ENCODE data around the gene CD300C.

GRCh38 chr17:74491626-74492025 lies 54.3 kb downstream of the CD300C start:
- TF ChIP-seq CTCF (IDR thresholded peaks at IDR 0.05) (no peak), POLR2A (IDR thresholded peaks at IDR 0.05) (no peak), EP300 (IDR thresholded peaks at IDR 0.05) (no peak), POLR2AphosphoS5 (IDR thresholded peaks at IDR 0.05) (no peak)
